Measurements from ENCODE around the gene RAB28. TPM values are rescaled to one million over a fixed set of nuclear protein-coding genes. Genes with fewer than 3 reads are reported as not detected.

The RAB28 gene
- total RNA-seq, 1 donor from 2014 or later: 16.2 TPM

- no peak overlapping the region for H3K4me3 Mint-ChIP-seq (ENCODE audit: unreplicated experiment)
- H3K27ac Mint-ChIP-seq (ENCODE audit: unreplicated experiment): no peak overlapping the region
- no peak for TF ChIP-seq CTCF (IDR thresholded peaks at IDR 0.05)
- peaks cover 62% of the 10 kb centered on the region for H3K27me3 Mint-ChIP-seq (ENCODE audit: unreplicated experiment)
- no peaks in the 10 kb centered on the region for H3K36me3 Mint-ChIP-seq (ENCODE audit: unreplicated experiment)
- H3K9me3 Mint-ChIP-seq (ENCODE audit: unreplicated experiment): no peaks in the 10 kb centered on the region
- DNase-seq (ENCODE audit: extremely low spot score, unreplicated experiment): no peak
- no peaks in the 10 kb centered on the region for H3K4me1 Mint-ChIP-seq (ENCODE audit: unreplicated experiment)
Observed at GRCh38 chr4:13528821-13529127, 44.6 kb upstream of the RAB28 start.

- peaks cover 62% of the 10 kb centered on the region for H3K27me3 Mint-ChIP-seq (ENCODE audit: unreplicated experiment)
- no peaks in the 10 kb centered on the region for H3K9me3 Mint-ChIP-seq (ENCODE audit: unreplicated experiment)
- TF ChIP-seq CTCF (IDR thresholded peaks at IDR 0.05): no peak
- H3K36me3 Mint-ChIP-seq (ENCODE audit: unreplicated experiment): no peaks in the 10 kb centered on the region
- peak; percentile 81 for DNase-seq (ENCODE audit: extremely low spot score, unreplicated experiment)
- no peak overlapping the region for H3K27ac Mint-ChIP-seq (ENCODE audit: unreplicated experiment)
- no peak overlapping the region for H3K4me3 Mint-ChIP-seq (ENCODE audit: unreplicated experiment)
- no peaks in the 10 kb centered on the region for H3K4me1 Mint-ChIP-seq (ENCODE audit: unreplicated experiment)
Observed at GRCh38 chr4:13527981-13528820, 44.1 kb upstream of the RAB28 start.

- TF ChIP-seq CTCF (IDR thresholded peaks at IDR 0.05): no peak
- H3K27me3 Mint-ChIP-seq (ENCODE audit: unreplicated experiment): peaks cover 60% of the 10 kb centered on the region
Observed at GRCh38 chr4:13527192-13527980, 43.2 kb upstream of the RAB28 start.

GRCh38 chr4:13526658-13527057 lies 42.5 kb upstream of the RAB28 start:
- no peak overlapping the region for H3K27ac Mint-ChIP-seq (ENCODE audit: unreplicated experiment)
- no peaks in the 10 kb centered on the region for H3K36me3 Mint-ChIP-seq (ENCODE audit: unreplicated experiment)
- no peaks in the 10 kb centered on the region for H3K4me1 Mint-ChIP-seq (ENCODE audit: unreplicated experiment)
- no peak for DNase-seq (ENCODE audit: extremely low spot score, unreplicated experiment)
- H3K9me3 Mint-ChIP-seq (ENCODE audit: unreplicated experiment): no peaks in the 10 kb centered on the region
- peaks cover 62% of the 10 kb centered on the region for H3K27me3 Mint-ChIP-seq (ENCODE audit: unreplicated experiment)
- H3K4me3 Mint-ChIP-seq (ENCODE audit: unreplicated experiment): no peak overlapping the region
- TF ChIP-seq CTCF (IDR thresholded peaks at IDR 0.05): no peak

More at GRCh38 chr4:13527192-13527980, 43.2 kb upstream of the RAB28 start:
- no peak overlapping the region for H3K4me3 Mint-ChIP-seq (ENCODE audit: unreplicated experiment)
- H3K4me1 Mint-ChIP-seq (ENCODE audit: unreplicated experiment): no peaks in the 10 kb centered on the region
- no peaks in the 10 kb centered on the region for H3K36me3 Mint-ChIP-seq (ENCODE audit: unreplicated experiment)
- no peaks in the 10 kb centered on the region for H3K9me3 Mint-ChIP-seq (ENCODE audit: unreplicated experiment)
- DNase-seq (ENCODE audit: extremely low spot score, unreplicated experiment): peak; percentile 80
- no peak overlapping the region for H3K27ac Mint-ChIP-seq (ENCODE audit: unreplicated experiment)

Data from osteocyte (in vitro differentiated cells).